GM03348 (cell line): ENCODE data around the gene DMD.

Experiments
- DNase-seq: peaks from one replicate; pipeline ENCODE4 v3.0.0; 2012; ENCODE audit warnings: low spot score

DMD gene

GRCh38 chrX:31225819-31226218 lies 1985.5 kb downstream of the DMD start:
- no peak for DNase-seq

- DNase-seq: no peak
These were observed 1986.9 kb downstream of the DMD start for GRCh38 chrX:31224381-31225012.

DNA sequence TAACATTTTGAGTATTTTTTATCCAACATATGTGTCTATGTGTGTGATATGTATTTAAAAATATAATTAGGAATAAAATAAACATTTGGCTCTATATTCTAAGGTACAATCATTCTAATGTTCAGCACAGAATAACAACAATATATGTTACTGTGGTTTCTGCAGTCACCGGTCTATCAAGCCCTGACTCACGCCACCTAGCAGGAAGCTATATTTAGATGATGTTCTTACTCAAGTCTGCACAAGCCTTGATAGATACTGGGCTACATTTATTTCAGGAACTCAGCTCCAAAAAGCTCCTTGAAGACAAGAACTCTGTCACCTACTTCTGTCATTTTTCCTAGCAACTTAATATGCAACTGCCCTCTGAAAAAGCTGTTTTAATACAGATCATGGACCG lies 1987.5 kb downstream of the DMD start:
- peak; percentile 16 for DNase-seq

- no peak for DNase-seq
These were observed 1988.4 kb downstream of the DMD start for GRCh38 chrX:31222946-31223345.

DNA sequence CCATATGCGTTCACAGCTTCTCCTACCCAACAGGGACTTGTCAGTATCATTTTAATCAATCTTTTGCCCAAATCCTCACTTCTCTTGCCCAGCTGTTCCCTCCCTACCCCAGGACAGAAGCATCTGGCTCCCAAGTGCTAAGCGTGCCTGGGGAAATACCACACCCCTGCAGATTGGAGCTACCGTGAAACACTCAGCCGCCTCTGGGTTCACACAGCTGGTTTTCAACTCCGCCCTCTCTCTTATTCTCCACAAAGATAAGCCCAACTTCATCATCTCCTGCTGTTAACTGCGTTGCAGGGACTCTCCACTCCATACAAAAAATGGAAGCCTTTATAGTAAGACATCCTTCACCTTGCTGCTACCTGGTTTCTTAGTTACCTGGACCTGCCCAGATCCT lies 1992.2 kb downstream of the DMD start:
- DNase-seq: no peak

- no peak for DNase-seq
These were observed 1994.3 kb downstream of the DMD start for GRCh38 chrX:31217084-31217483.

DNA sequence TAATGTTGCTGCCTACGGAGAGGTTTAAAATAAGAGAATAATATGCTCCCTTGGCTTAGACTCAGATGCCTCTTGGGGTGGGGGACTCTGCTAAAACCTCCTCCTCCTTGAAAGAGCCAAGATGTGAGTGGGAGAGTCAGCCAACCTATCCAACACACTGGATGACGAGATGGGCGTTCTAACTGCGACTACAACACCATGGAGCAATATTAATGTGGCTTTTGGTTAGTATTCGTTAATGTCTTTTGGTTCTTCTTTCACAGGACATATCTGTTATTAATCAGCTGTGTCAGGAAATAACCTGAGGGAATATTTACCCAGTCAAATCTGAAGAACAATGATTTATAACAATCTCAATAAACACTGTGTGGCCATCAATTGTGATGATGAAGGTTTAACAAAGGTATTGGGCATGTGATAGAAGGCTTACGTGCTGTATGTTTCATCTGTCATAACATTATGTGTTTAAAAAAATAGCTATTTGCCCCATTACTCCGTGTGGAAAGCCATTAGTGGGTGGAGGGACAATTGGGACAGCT lies 1996.0 kb downstream of the DMD start:
- DNase-seq: no peak

GRCh38 chrX:31213941-31214340 lies 1997.4 kb downstream of the DMD start:
- peak; percentile 26 for DNase-seq

DNA sequence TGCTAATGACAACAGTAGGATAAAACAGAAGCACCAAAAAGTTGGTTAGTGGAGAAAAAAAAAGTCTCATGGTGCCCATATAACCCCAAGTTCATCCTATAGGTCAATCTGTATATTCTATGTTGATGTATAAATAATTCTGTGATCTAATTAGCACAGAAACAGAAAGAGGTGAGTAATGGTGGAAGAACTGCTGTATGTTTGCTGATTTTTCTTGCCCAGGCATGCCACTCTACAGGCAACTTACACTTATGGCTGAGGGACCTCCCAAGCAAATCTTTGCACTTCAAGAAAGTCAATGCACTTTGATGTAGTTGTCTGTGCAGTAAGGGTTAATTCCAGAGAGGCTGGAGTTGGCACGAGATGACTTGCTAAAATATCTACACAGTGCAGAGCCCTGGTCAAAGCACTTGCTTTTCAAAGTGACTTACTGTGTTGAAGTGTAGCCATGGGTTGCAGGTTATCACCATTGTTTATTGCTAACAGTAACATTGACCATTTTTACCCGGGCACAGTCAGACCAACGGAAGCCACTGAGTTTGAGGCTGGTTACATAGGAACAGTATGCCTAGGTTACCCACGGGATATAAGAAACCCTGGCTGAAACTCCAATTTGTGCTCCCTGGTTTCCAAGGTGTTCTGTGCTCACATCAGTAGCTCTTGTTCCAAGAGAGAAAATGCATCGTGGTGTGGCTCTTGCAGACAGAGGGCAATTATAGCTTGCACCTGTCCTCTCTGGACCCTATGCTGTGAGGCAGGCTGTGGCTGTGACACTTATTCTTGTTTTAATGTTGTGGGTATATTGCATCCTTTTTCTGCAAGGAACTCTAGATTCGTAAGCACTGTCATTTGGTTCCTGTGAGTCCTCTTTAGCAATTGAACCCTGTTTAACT lies 1998.2 kb downstream of the DMD start:
- DNase-seq: no peak

- DNase-seq: no peak
These were observed 2002.2 kb downstream of the DMD start for GRCh38 chrX:31209005-31209628.

DNA sequence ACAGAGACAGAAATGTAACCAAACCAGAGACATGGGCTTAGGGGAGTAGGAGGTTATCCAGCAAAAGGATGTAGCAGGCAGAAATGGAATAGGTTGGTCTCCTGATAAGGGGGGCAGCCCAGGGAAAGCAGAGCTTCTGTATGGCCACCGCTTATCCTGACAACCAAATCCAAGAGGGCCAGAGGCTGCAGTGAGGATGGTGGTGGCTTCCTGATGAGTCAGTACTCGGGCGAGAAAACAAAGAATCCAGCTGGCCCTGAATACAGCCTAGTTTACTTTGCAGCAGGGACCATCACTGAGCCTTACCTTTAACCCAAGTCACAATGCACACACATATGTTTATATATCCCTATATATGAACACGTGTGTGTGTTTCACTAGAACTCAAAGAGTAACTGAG lies 2009.8 kb downstream of the DMD start:
- DNase-seq: no peak

DNA sequence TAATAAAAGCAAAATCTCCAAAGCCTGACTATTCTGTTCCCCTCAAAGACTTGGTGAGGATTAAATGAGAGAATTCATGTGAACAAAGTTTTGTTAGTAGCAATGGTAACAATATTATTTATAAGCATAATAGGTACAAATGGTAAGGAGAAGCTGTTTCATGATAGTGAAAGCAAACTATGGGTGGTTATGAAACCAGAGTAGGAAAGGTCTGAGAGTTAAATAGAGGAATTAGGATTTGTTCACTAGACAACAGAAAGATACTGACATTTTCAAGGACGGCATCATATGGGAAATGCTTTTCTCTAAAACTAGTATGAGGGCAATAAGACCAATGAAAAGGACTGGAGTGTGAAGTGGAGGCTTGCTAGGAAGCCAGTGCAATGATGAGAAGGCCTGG lies 2010.9 kb downstream of the DMD start:
- no peak for DNase-seq

DNA sequence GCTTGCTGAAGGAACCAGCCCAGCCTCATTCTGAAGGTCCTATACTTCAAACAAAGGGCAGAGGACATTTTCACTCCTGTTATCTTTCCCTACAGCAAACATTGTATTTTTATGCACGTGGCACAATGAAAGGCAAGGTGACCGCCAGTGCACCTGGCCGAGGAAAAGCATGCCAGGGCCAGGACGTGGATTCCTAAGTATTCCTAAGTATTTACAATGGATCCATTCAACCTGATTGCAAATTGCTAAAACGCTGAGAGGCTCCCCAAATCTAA lies 2011.6 kb downstream of the DMD start:
- DNase-seq: no peak

DNA sequence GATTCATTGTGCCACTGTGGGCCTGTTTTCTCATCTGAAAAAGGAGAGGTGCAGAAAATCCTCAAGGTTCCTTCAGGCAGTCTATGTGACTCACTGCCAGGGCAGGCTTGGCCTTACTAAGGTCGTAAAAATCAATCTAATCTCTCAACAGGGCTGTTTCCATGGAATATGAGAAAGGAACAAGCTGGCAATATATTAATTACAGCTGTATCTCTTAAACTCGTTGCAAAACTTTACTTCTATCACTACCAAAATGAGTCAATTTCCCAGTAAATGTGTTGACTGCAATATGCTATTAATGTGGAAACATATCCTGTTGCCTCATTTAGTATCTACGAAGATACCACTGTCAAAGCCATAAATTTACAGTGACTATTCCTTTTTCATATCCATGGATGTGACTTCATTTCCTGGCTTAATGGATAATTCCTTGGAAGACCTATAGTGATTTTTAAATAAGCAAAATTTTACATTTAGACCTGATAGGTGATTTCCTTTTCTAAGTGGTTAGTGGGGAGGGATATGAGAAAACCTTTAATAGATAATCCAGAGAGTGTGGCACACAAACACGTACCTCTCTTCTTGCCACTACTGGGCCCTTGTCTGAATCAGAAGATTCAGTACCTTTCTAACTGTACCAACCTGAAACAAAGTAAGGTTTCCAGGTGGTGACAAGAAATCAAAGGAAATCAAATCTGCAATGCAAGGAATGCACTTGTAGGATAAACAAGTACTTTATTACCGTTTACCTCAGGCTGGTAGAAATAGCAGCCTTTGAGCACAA lies 2012.1 kb downstream of the DMD start:
- peak; percentile 36 for DNase-seq

- DNase-seq: no peak
These were observed 2021.0 kb downstream of the DMD start for GRCh38 chrX:31190221-31190975.

DNA sequence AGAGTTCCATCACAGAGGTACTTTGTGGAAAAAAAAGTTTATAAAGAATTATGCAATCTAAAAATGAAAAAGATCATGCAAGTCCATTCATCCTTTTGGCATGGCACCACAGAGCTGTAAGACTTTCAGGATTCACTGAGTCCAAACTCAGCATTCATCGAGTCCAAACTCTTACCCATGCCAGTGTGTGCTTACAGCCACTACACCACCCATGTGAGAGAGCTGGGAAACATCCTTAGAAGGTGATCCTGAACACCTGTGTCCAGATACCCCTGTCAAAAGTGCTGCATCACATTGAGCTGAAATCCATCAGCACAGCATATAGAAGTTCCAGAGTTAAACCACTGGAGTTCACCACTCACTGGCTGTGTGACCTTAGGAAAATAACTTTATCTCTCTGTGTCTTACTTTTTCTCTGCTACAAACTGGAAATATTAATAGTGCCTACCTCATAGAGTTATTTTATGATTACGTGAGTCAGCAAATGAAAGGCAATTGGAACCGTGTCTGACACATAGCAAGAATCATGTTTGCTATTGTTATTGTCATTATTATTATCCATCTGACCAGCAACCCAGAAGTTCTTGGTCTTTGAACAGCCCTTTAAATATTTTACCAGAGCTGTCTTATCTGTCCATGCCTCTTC lies 2024.5 kb downstream of the DMD start:
- no peak for DNase-seq

GRCh38 chrX:31185884-31186283 lies 2025.5 kb downstream of the DMD start:
- no peak for DNase-seq

DNA sequence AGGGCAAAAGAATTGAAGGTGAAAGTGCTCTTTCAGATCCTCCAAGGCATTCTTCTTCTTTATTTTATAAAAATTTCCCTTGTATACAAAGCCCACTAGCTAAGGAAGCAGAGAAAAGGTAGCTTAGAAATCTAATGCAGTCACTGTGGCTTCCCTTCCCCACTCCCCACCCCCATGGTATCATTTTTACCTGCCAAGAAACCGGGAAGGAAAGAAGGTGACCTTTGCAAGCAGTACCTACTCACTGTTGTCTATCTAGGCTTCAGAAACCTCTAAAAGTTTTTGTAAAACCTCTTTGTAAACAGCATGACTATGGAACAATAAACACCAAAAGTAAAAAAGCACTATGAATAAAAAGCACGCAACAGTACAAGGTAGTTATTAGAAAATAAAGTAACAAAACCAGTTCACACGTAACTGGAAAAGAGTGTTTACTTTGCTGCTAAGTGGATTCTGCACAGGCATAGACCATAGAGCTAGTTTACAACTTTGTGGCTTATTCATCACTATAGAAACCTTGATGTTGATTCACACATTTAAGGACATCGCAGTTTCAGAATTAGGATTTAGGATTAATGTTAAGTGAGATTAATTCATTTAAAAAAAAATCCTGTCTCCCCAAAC lies 2029.9 kb downstream of the DMD start:
- DNase-seq: no peak

DNA sequence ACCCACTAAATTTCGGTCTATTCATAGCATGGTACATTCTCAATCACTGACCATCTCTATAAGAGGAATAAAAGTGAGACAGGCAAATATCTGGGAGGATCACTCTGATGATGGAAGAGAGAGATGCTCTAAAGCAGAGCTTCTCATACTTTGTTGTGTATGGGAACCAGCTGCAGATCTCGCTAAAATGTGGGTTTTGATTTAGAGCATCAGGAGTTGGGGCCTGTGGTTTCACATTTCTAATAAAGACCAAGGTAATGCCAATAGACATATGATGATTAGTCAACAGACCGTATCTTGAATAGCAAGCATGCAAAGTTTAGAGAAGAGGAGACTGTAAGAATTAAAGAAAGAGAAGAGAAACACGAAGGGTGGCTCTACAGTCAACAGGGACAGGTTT lies 2032.1 kb downstream of the DMD start:
- no peak for DNase-seq

DNA sequence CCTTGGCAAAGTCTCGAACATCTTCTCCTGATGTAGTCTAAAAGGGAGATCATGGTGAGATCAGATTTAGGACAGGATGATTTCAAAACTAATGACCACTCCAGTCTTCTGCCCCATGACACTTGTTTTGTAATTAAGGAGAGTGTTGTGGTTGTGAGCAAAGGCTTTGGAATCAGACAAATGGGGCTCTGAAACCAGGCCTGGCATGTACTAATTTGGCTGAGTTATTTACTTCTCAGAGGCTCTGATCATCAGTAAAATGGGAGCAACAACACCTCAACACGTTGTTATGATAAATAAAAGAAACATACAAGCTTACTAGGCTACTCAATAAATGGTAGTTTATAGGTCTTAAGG lies 2032.6 kb downstream of the DMD start:
- no peak for DNase-seq
